ENCODE results near the gene CRB1. TPM values are rescaled to one million over a fixed set of nuclear protein-coding genes. Genes with fewer than 3 reads are reported as not detected.

CRB1 gene
- total RNA-seq, 1 experiment from 2014 or later = not detected

DNA sequence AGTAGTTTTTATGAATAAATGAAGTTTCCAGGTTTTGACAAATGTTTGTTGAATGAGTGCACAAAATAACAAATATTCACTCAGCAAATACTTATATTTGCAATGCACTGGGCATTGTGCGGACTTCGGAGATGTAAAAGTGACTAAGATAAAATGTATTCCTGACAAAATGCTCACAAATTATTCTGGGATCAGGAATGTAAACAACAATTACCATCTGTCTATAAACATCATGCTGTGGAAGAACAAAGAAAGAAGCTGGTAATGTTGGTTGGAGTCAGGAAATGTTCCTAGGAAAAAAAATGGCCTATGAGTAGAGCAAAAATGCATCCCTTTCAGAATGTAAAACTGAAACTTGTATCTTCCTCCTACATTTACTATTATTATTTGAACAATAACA, 68.5 kb downstream of the CRB1 start:
- Histone ChIP-seq H3K9me3 (ENCODE audit: insufficient read depth, low read depth) (no peaks in the 10 kb centered on the region; the same call in 1 of the 2 replicates), H3F3A (ENCODE audit: insufficient read depth, low read depth) (no peaks in the 10 kb centered on the region), H3K79me2 (ENCODE audit: low read depth) (no peaks in the 10 kb centered on the region), H3K4me3 (no peak overlapping the region), H3K27me3 (ENCODE audit: insufficient read depth, low read depth) (no peaks in the 10 kb centered on the region), H2AFZ (no peak overlapping the region), H3K36me3 (ENCODE audit: low read depth) (no peaks in the 10 kb centered on the region), H3K4me1 (replicated peaks; ENCODE audit: insufficient read depth) (no peaks in the 10 kb centered on the region), H3K27ac (no peak overlapping the region), H4K20me1 (ENCODE audit: insufficient read depth) (no peaks in the 10 kb centered on the region), H3K4me2 (no peak overlapping the region), H3K9me2 (ENCODE audit: insufficient read depth) (no peaks in the 10 kb centered on the region)
- DNase-seq = no peak
- BruUV-seq (replicated peaks) = no TSS peak
- TF ChIP-seq, protein P1, sequence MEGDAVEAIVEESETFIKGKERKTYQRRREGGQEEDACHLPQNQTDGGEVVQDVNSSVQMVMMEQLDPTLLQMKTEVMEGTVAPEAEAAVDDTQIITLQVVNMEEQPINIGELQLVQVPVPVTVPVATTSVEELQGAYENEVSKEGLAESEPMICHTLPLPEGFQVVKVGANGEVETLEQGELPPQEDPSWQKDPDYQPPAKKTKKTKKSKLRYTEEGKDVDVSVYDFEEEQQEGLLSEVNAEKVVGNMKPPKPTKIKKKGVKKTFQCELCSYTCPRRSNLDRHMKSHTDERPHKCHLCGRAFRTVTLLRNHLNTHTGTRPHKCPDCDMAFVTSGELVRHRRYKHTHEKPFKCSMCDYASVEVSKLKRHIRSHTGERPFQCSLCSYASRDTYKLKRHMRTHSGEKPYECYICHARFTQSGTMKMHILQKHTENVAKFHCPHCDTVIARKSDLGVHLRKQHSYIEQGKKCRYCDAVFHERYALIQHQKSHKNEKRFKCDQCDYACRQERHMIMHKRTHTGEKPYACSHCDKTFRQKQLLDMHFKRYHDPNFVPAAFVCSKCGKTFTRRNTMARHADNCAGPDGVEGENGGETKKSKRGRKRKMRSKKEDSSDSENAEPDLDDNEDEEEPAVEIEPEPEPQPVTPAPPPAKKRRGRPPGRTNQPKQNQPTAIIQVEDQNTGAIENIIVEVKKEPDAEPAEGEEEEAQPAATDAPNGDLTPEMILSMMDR (conservative IDR thresholded peaks at IDR 0.05) = no peak
- no peak for TF ChIP-seq EZH2 (IDR thresholded peaks at IDR 0.05; ENCODE audit: low read depth)
- intact Hi-C loops (cut with micrococcal nuclease; ENCODE audit: unreplicated experiment) = no loop called here
- POLR2A ChIA-PET (ENCODE audit: unreplicated experiment) = no interaction called here
- CTCF ChIA-PET = no interaction called here

- H3K4me2 ChIP-seq = no peak overlapping the region
- no peaks in the 10 kb centered on the region for H3K36me3 ChIP-seq (ENCODE audit: low read depth)
- no TSS peak for BruUV-seq (replicated peaks)
- no peak for DNase-seq
- H3K27ac ChIP-seq = no peak overlapping the region
- no peaks in the 10 kb centered on the region for H3K27me3 ChIP-seq (ENCODE audit: insufficient read depth, low read depth)
- ChIA-PET CTCF (no interaction called here), POLR2A (ENCODE audit: unreplicated experiment) (interaction anchor here (0.6 kb wide), 1 partner anchor 1244 kb away, joined by 3 read pairs; no protein-coding TSS in a partner anchor)
- no peaks in the 10 kb centered on the region for H3K9me2 ChIP-seq (ENCODE audit: insufficient read depth)
- no peaks in the 10 kb centered on the region for H3K79me2 ChIP-seq (ENCODE audit: low read depth)
- intact Hi-C loops (cut with micrococcal nuclease; ENCODE audit: unreplicated experiment) = no loop called here
- no peaks in the 10 kb centered on the region for H3F3A ChIP-seq (ENCODE audit: insufficient read depth, low read depth)
- H4K20me1 ChIP-seq (ENCODE audit: insufficient read depth) = no peaks in the 10 kb centered on the region
- H2AFZ ChIP-seq = no peak overlapping the region
- TF ChIP-seq EZH2 (IDR thresholded peaks at IDR 0.05; ENCODE audit: low read depth) = no peak
- TF ChIP-seq, protein P1 (conservative IDR thresholded peaks at IDR 0.05) = no peak
- H3K4me1 ChIP-seq (replicated peaks; ENCODE audit: insufficient read depth) = no peaks in the 10 kb centered on the region
- H3K9me3 ChIP-seq (ENCODE audit: insufficient read depth, low read depth) = no peaks in the 10 kb centered on the region; the same call in 1 of the 2 replicates
- H3K4me3 ChIP-seq = no peak overlapping the region
Measured at GRCh38 chr1:197339106-197340060, 71.3 kb downstream of the CRB1 start.

DNA sequence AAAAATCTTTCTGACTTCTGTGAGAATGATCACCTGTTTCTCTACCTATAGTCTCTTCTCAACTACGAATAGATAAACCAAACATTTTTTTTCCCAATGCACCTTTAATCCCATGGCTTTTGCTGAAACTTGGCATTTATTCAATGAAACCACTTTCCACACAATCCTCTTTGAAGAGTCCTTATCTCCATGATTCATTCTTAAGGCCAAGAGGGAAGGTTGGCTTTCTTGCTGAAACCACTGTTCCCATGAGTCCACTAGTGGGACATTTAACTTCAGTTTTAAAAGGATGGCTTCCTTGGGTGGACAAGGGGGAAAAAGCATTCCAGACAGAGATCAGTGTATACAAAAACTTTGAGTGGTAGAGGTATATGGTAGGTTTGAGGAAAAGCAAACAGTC, 73.6 kb downstream of the CRB1 start:
- H3K27ac ChIP-seq = no peak overlapping the region
- H3K4me1 ChIP-seq (replicated peaks; ENCODE audit: insufficient read depth) = no peaks in the 10 kb centered on the region
- no peaks in the 10 kb centered on the region for H3K27me3 ChIP-seq (ENCODE audit: insufficient read depth, low read depth)
- H3K9me3 ChIP-seq (ENCODE audit: insufficient read depth, low read depth) = no peaks in the 10 kb centered on the region; the same call in 1 of the 2 replicates
- intact Hi-C loops (cut with micrococcal nuclease; ENCODE audit: unreplicated experiment) = no loop called here
- no peaks in the 10 kb centered on the region for H3K9me2 ChIP-seq (ENCODE audit: insufficient read depth)
- no peaks in the 10 kb centered on the region for H3K79me2 ChIP-seq (ENCODE audit: low read depth)
- no peaks in the 10 kb centered on the region for H3K36me3 ChIP-seq (ENCODE audit: low read depth)
- H2AFZ ChIP-seq = no peak overlapping the region
- no peak for TF ChIP-seq EZH2 (IDR thresholded peaks at IDR 0.05; ENCODE audit: low read depth)
- no peaks in the 10 kb centered on the region for H3F3A ChIP-seq (ENCODE audit: insufficient read depth, low read depth)
- BruUV-seq (replicated peaks) = no TSS peak
- DNase-seq = no peak
- no peak overlapping the region for H3K4me3 ChIP-seq
- POLR2A ChIA-PET (ENCODE audit: unreplicated experiment) = interaction anchor here (0.8 kb wide), 1 partner anchor 1661 kb away, joined by 7 read pairs; no protein-coding TSS in a partner anchor
- H4K20me1 ChIP-seq (ENCODE audit: insufficient read depth) = no peaks in the 10 kb centered on the region
- CTCF ChIA-PET = no interaction called here
- no peak overlapping the region for H3K4me2 ChIP-seq

Measured in PC-9 (cell line).